ENCODE data around the gene EDRF1.

The EDRF1 gene

GRCh38 chr10:125795128-125795527, 75.6 kb downstream of the EDRF1 start:
- DNase-seq (ENCODE audit: low read depth): no peak

GRCh38 chr10:125795637-125796190, 76.2 kb downstream of the EDRF1 start:
- no peak for DNase-seq (ENCODE audit: low read depth)

- no peak for DNase-seq (ENCODE audit: low read depth)
Observed at GRCh38 chr10:125797424-125797823, 77.9 kb downstream of the EDRF1 start.

GRCh38 chr10:125797994-125798662, 78.6 kb downstream of the EDRF1 start:
- no peak for DNase-seq (ENCODE audit: low read depth)

GRCh38 chr10:125799451-125800182, 80.1 kb downstream of the EDRF1 start:
- DNase-seq (ENCODE audit: low read depth): no peak

GRCh38 chr10:125801574-125801973, 82.1 kb downstream of the EDRF1 start:
- DNase-seq (ENCODE audit: low read depth): no peak

GRCh38 chr10:125802131-125802530, 82.6 kb downstream of the EDRF1 start:
- DNase-seq (ENCODE audit: low read depth): no peak

GRCh38 chr10:125802739-125803138, 83.2 kb downstream of the EDRF1 start:
- no peak for DNase-seq (ENCODE audit: low read depth)

- DNase-seq (ENCODE audit: low read depth): no peak
Observed at GRCh38 chr10:125808047-125808446, 88.5 kb downstream of the EDRF1 start.

- no peak for DNase-seq (ENCODE audit: low read depth)
Observed at GRCh38 chr10:125811251-125811650, 91.7 kb downstream of the EDRF1 start.

- no peak for DNase-seq (ENCODE audit: low read depth)
Observed at GRCh38 chr10:125812128-125812750, 92.7 kb downstream of the EDRF1 start.
